HepG2 (cell line): ENCODE results near the gene NR5A2. TPM values are rescaled to one million over a fixed set of nuclear protein-coding genes. Genes with fewer than 3 reads are reported as not detected.

Experiments used
- ATAC-seq: fragments of 200-7000 bp; cut with Tn5 transposase; 3 replicates; pipeline ENCODE4 v1.9.1; 2020; ENCODE audit warnings: mild to moderate bottlenecking, moderate library complexity
- BruUV-seq: library from RNA; stranded (reverse); fragments of 400-500 nt; replicated peaks from 2 replicates; lab custom pipeline; 2021; lab: Mats Ljungman, UMichigan
- CTCF ChIA-PET: fragments of 300-600 bp; formaldehyde crosslinking; extraction: SDS; loops from one replicate; lab custom pipeline; 2021; ENCODE audit warnings: low total read pairs, inconsistent platforms, low intra/inter-chr PET ratio; lab: Yijun Ruan, JAX
- POLR2A ChIA-PET: fragments of 350-600 bp; sonication (Branson Sonifier 250); formaldehyde crosslinking; loops from one replicate; lab custom pipeline; 2020; ENCODE audit warnings: antibody characterized with exemption, inconsistent platforms; lab: Yijun Ruan, JAX
- DNase-seq: peaks from one replicate; pipeline ENCODE4 v3.0.0-alpha.2; 2015; ENCODE audit warnings: low spot score
- FAIRE-seq: peaks from 3 replicates; lab custom pipeline; 2011; peaks lifted over from hg19 to GRCh38; lab: Jason Lieb, UNC
- H2AFZ ChIP-seq: one replicate; pipeline ENCODE4 v1.6.1; 2011; ENCODE audit warnings: low read length, inconsistent platforms
- H3K27ac ChIP-seq: fragments of 300-600 bp; 3 replicates; pipeline ENCODE4 v1.8.0; 2011; ENCODE audit warnings: mixed run types, mild to moderate bottlenecking, mixed read lengths, low read length, inconsistent platforms; ENCODE audit not compliant: insufficient read depth; ENCODE audit errors: extremely low read length
- H3K27me3 ChIP-seq, 2 experiments: fragments of 200-600 bp in 1 of 2; 2 replicates in 1 of 2; 3 replicates in 1 of 2; pipeline versions ENCODE4 v1.6.0 to v1.8.0; 2011; ENCODE audit warnings: low read length in 2 of 2, mild to moderate bottlenecking in 2 of 2, moderate library complexity in 2 of 2, inconsistent platforms in 1 of 2; ENCODE audit not compliant: insufficient read depth in 2 of 2, control insufficient read depth in 1 of 2
- H3K36me3 ChIP-seq, 2 experiments: fragments of 200-600 bp in 1 of 2; replicated peaks in 1 of 2; 2 replicates in 1 of 2; 3 replicates in 1 of 2; pipeline versions ENCODE4 v1.5.1 to v1.8.0; 2011; ENCODE audit warnings: low read length in 2 of 2, inconsistent platforms in 1 of 2; ENCODE audit not compliant: insufficient read depth in 2 of 2, control insufficient read depth in 1 of 2
- H3K4me1 ChIP-seq: 2 replicates; pipeline ENCODE4 v1.5.1; 2012; ENCODE audit warnings: low read length, inconsistent platforms; ENCODE audit not compliant: insufficient read depth
- H3K4me2 ChIP-seq: 2 replicates; pipeline ENCODE4 v1.6.0; 2011; ENCODE audit warnings: low read depth, low read length, inconsistent platforms
- H3K4me3 ChIP-seq, 3 experiments: fragments of 200-600 bp in 1 of 3; sonication (generic), shearing (Covaris generic) in 1 of 3; replicated peaks in 1 of 3; 2 replicates each; pipeline ENCODE4 v1.5.1; 2011 to 2016; ENCODE audit warnings: low read length in 3 of 3, inconsistent platforms in 2 of 3, low read depth in 2 of 3, mild to moderate bottlenecking in 2 of 3, control low read depth in 1 of 3, mixed read lengths in 1 of 3; ENCODE audit not compliant: insufficient read depth in 1 of 3
- H3K79me2 ChIP-seq: one replicate; pipeline ENCODE4 v1.6.1; 2011; ENCODE audit warnings: low read length, inconsistent platforms; ENCODE audit not compliant: insufficient read depth
- H3K9ac ChIP-seq: 2 replicates; pipeline ENCODE4 v1.6.0; 2011; ENCODE audit warnings: mild to moderate bottlenecking, low read depth, low read length, inconsistent platforms; ENCODE audit not compliant: insufficient read depth
- H3K9me3 ChIP-seq: 2 replicates; pipeline ENCODE4 v1.5.1; 2012; ENCODE audit warnings: mild to moderate bottlenecking, low read length
- H4K20me1 ChIP-seq: 2 replicates; pipeline ENCODE4 v1.6.0; 2011; ENCODE audit warnings: inconsistent platforms, mild to moderate bottlenecking, low read length, moderate library complexity; ENCODE audit not compliant: insufficient read depth
- BHLHE40 ChIP-seq: IDR thresholded peaks from 2 replicates; pipeline ENCODE4 v1.6.1; 2011; ENCODE audit warnings: low read length, improper control_type of control experiment
- CEBPB ChIP-seq: IDR thresholded peaks from 2 replicates; pipeline ENCODE4 v1.6.1; 2011; ENCODE audit warnings: low read depth, low read length, improper control_type of control experiment, borderline replicate concordance
- FOSL2 ChIP-seq: sonication (generic); formaldehyde crosslinking; IDR thresholded peaks from 2 replicates; pipeline ENCODE4 v1.4.0; 2020; ENCODE audit warnings: missing genetic modification reagents
- SOX6 ChIP-seq, 2 experiments: fragments of 450-650 bp in 1 of 2; sonication (generic) in 1 of 2; formaldehyde crosslinking in 1 of 2; IDR thresholded peaks; 2 replicates each; pipeline versions ENCODE4 v1.4.0 to v1.6.1; 2017 to 2020; ENCODE audit warnings: antibody characterized with exemption in 1 of 2, mild to moderate bottlenecking in 1 of 2, missing genetic modification reagents in 1 of 2
- STAT6 ChIP-seq: sonication (generic); formaldehyde crosslinking; IDR thresholded peaks from 2 replicates; pipeline ENCODE4 v1.4.0; 2020; ENCODE audit warnings: missing genetic modification reagents, mild to moderate bottlenecking, borderline replicate concordance
- ZFY ChIP-seq: sonication (generic); formaldehyde crosslinking; IDR thresholded peaks from 2 replicates; pipeline ENCODE4 v1.4.0; 2020; ENCODE audit warnings: missing genetic modification reagents
- ZSCAN21 ChIP-seq: sonication (generic); formaldehyde crosslinking; IDR thresholded peaks from 2 replicates; pipeline ENCODE4 v1.8.0; 2022; ENCODE audit warnings: mild to moderate bottlenecking, missing genetic modification reagents, moderate library complexity, borderline replicate concordance
- WGBS: methylation state at CpG from one replicate; pipeline ENCODE4 v1.1.6; 2017; ENCODE audit warnings: low lambda C conversion rate; 5-methylcytosine and 5-hydroxymethylcytosine counted together
- in situ Hi-C: cut with HindIII; loops from 2 replicates; pipeline ENCODE4 v1.10.0; 2017; ENCODE audit warnings: low pct_unique_long_range_greater_than_20kb; ENCODE audit not compliant: extremely low pct_ligation_motif_present
- intact Hi-C: fragments of 100-400 bp; cut with micrococcal nuclease; formaldehyde crosslinking; loops from one replicate; pipeline ENCODE4 v1.10.0; 2022; ENCODE audit not compliant: unreplicated experiment
- polyA plus RNA-seq, 8 experiments: library from polyadenylated mRNA; depleted of rRNA in 3 of 8; stranded (reverse) in 7 of 8; unstranded in 1 of 8; fragments of >200 nt; fragmentation: Illumina TruSeq in 4 of 8; extraction: Trizol in 4 of 8; gene quantifications; 2 replicates each; pipeline versions ENCODE4 v1.2.1 to v1.2.3, GENCODE V29; 2011 to 2016; ENCODE audit warnings: low read depth in 4 of 8, missing spikeins in 1 of 8, mixed read lengths in 1 of 8; ENCODE audit not compliant: insufficient read depth in 1 of 8
- total RNA-seq, 5 experiments: library from RNA; depleted of rRNA; stranded (reverse); fragments of >200 nt; fragmentation: Illumina TruSeq; extraction: Trizol; gene quantifications; 2 replicates each; pipeline ENCODE4 v1.2.3, GENCODE V29; 2016; ENCODE audit warnings: low read depth in 1 of 5

Gene NR5A2
- total and polyA plus RNA-seq, 2 of the 13 experiments (the other 11 are each of a cell fraction or from before 2014, with no cell fraction given), result 0.24 to 2.8 TPM

GRCh38 chr1:200075938-200076546 is 48.5 kb downstream of the NR5A2 start (continued):
- TF ChIP-seq SOX6 (IDR thresholded peaks at IDR 0.05) (no peak), SOX6 (CRISPR knock-in tag; IDR thresholded peaks at IDR 0.05) (peak; percentile 77), CEBPB (peak; percentile 79; the same call in 1 of the 2 replicates), ZSCAN21 (CRISPR knock-in tag) (peak; percentile 70; the same call in 1 of the 2 replicates), BHLHE40 (0 out of 2 replicates have a peak, but pooled peaks have one; percentile 20), FOSL2 (peak; percentile 71)

- Histone ChIP-seq H3K4me3 (no peak overlapping the region), H2AFZ (no peak overlapping the region), H3K79me2 (no peaks in the 10 kb centered on the region), H3K36me3 (no peaks in the 10 kb centered on the region), H3K4me2 (no peak overlapping the region), H3K9me3 (no peaks in the 10 kb centered on the region), H3K9ac (no peak overlapping the region), H4K20me1 (no peaks in the 10 kb centered on the region), H3K4me1 (no peaks in the 10 kb centered on the region), H3K27ac (no peak overlapping the region), H3K27me3 (no peaks in the 10 kb centered on the region)
- in situ Hi-C loops (no loop called here), intact Hi-C loops (no loop called here)
- 59% methylated on average over 8 of the region's 8 CpGs for WGBS
- POLR2A ChIA-PET, result no interaction called here
- CTCF ChIA-PET, result no interaction called here
- BruUV-seq, result no TSS peak
- DNase-seq (no peak), ATAC-seq (no peak), FAIRE-seq (no peak)
- TF ChIP-seq ZFY, result no peak
- no peak for TF ChIP-seq STAT6 (CRISPR knock-in tag)
Observed at GRCh38 chr1:200079232-200079940, 51.9 kb downstream of the NR5A2 start.
